22Rv1 (cell line): Measurements from ENCODE around the gene JAGN1.

Experiments used
- ZFX ChIP-seq: fragments of 450-650 bp; IDR thresholded peaks from 2 replicates; pipeline ENCODE4 v1.6.1; 2017; ENCODE audit warnings: antibody characterized with exemption, borderline replicate concordance
- TF ChIP-seq, protein P1 (sequence below): fragments of 450-650 bp; IDR thresholded peaks from 2 replicates; pipeline ENCODE4 v1.5.1; 2017; ENCODE audit warnings: mild to moderate bottlenecking

GRCh38 chr3:9932843-9933560 is 42.6 kb downstream of the JAGN1 start:
- TF ChIP-seq, protein P1, sequence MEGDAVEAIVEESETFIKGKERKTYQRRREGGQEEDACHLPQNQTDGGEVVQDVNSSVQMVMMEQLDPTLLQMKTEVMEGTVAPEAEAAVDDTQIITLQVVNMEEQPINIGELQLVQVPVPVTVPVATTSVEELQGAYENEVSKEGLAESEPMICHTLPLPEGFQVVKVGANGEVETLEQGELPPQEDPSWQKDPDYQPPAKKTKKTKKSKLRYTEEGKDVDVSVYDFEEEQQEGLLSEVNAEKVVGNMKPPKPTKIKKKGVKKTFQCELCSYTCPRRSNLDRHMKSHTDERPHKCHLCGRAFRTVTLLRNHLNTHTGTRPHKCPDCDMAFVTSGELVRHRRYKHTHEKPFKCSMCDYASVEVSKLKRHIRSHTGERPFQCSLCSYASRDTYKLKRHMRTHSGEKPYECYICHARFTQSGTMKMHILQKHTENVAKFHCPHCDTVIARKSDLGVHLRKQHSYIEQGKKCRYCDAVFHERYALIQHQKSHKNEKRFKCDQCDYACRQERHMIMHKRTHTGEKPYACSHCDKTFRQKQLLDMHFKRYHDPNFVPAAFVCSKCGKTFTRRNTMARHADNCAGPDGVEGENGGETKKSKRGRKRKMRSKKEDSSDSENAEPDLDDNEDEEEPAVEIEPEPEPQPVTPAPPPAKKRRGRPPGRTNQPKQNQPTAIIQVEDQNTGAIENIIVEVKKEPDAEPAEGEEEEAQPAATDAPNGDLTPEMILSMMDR = peak; percentile 89
- TF ChIP-seq ZFX = no peak
